ENCODE results near the gene OPRD1.

DNA sequence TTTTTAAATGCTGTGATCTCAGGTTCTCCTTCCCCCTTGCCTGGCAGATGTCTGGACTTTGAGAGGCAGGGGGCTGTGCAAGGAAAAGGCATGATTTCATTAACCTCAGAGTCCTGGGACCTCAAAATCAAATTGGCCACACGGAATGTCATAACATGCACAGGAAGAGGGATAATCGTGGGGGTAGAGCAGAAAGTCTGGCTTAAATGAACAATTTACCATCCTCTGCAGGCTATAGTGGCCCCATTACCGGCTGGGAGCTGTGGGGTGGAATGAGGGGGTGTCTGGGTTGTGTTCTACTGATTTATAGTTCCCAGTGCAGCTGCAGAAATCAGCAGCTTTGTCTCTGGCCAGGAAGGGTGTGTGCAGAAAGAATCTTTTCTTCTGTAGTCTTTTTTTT is 10.8 kb downstream of the OPRD1 start:
- TF ChIP-seq CTCF (IDR thresholded peaks at IDR 0.05), result no peak
- TF ChIP-seq EZH2 (IDR thresholded peaks at IDR 0.05; ENCODE audit: borderline replicate concordance, insufficient read depth, low read depth, low read length, poor library complexity, severe bottlenecking), result no peak

Measured in B cell (primary cell).